Activated naive CD4-positive, alpha-beta T cell treated with anti-CD3 and anti-CD28 coated beads for 36 hours (primary cell): ENCODE measurements around the gene HMGB4. TPM values are rescaled to one million over a fixed set of nuclear protein-coding genes. Genes with fewer than 3 reads are reported as not detected.

Experiments used
- CTCF ChIA-PET: fragments of 350-600 bp; sonication (Branson Sonifier 250); formaldehyde crosslinking; loops from one replicate; lab custom pipeline; 2021; ENCODE audit warnings: antibody characterized with exemption; lab: Charles Lee
- DNase-seq: peaks from one replicate; pipeline ENCODE4 v3.0.0-alpha.2; 2020
- H3K27ac Mint-ChIP-seq: one replicate; pipeline ENCODE4 v1.8.0; 2021; ENCODE audit warnings: mild to moderate bottlenecking, mixed read lengths
- H3K27me3 Mint-ChIP-seq: one replicate; pipeline ENCODE4 v1.8.0; 2021; ENCODE audit warnings: low read depth, mixed read lengths
- H3K36me3 Mint-ChIP-seq: one replicate; pipeline ENCODE4 v1.8.0; 2021; ENCODE audit warnings: low read depth, mixed read lengths
- H3K4me1 Mint-ChIP-seq: one replicate; pipeline ENCODE4 v1.8.0; 2021; ENCODE audit warnings: low read depth, mixed read lengths
- H3K4me3 Mint-ChIP-seq: one replicate; pipeline ENCODE4 v1.8.0; 2021; ENCODE audit warnings: mild to moderate bottlenecking, moderate library complexity, mixed read lengths
- H3K9me3 Mint-ChIP-seq: one replicate; pipeline ENCODE4 v1.8.0; 2021; ENCODE audit warnings: mixed read lengths
- intact Hi-C: fragments of 100-400 bp; cut with micrococcal nuclease; formaldehyde crosslinking; loops from one replicate; pipeline ENCODE4 v1.15.1; 2023
- total RNA-seq, 2 experiments: library from RNA; stranded (reverse); gene quantifications; one replicate each; pipeline ENCODE4 v1.2.3, GENCODE V29; 2021

The HMGB4 gene
- total RNA-seq, 2 experiments from 2014 or later = not detected

GRCh38 chr1:33850481-33850880, 13.4 kb upstream of the HMGB4 start:
- Mint-ChIP-seq H3K27me3 (peaks cover 11% of the 10 kb centered on the region), H3K9me3 (no peaks in the 10 kb centered on the region), H3K4me3 (no peak overlapping the region), H3K4me1 (no peaks in the 10 kb centered on the region), H3K27ac (no peak overlapping the region), H3K36me3 (no peaks in the 10 kb centered on the region)
- intact Hi-C loops = no loop called here
- DNase-seq = no peak
- CTCF ChIA-PET = no interaction called here

GRCh38 chr1:33852711-33853110, 11.2 kb upstream of the HMGB4 start:
- H3K9me3 Mint-ChIP-seq = no peaks in the 10 kb centered on the region
- H3K27me3 Mint-ChIP-seq = peaks cover 13% of the 10 kb centered on the region
- CTCF ChIA-PET = no interaction called here
- no peak for DNase-seq
- no peak overlapping the region for H3K4me3 Mint-ChIP-seq
- no peak overlapping the region for H3K27ac Mint-ChIP-seq
- H3K4me1 Mint-ChIP-seq = no peaks in the 10 kb centered on the region
- no peaks in the 10 kb centered on the region for H3K36me3 Mint-ChIP-seq
- intact Hi-C loops = no loop called here

GRCh38 chr1:33853431-33853830, 10.4 kb upstream of the HMGB4 start:
- DNase-seq = no peak
- Mint-ChIP-seq H3K27ac (no peak overlapping the region), H3K4me3 (no peak overlapping the region), H3K4me1 (no peaks in the 10 kb centered on the region), H3K36me3 (no peaks in the 10 kb centered on the region), H3K9me3 (no peaks in the 10 kb centered on the region), H3K27me3 (peaks cover 11% of the 10 kb centered on the region)
- CTCF ChIA-PET = interaction anchor here (0.7 kb wide), 1 partner anchor 219 kb away, joined by 3 read pairs; no protein-coding TSS in a partner anchor
- intact Hi-C loops = no loop called here

DNA sequence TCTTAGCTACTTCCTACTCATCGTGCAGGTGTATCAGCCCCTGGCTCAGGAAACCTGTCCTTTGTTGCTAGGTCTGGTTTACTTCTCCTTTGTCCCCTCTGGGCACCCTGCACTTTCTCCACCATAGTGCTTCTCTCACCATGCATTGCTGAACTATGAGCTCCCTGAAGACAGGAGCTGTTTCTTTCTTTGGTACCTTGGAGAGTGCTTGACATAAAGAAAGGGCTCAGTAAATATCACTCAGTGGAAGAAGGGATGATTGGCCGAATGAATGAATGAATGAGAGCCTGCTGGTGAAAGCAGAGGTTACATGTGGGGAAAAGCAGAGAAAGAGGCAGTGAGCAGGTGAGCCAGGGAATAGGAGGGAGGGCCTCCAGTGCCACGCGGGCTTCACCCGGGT, 9.8 kb upstream of the HMGB4 start:
- CTCF ChIA-PET = no interaction called here
- H3K36me3 Mint-ChIP-seq = no peaks in the 10 kb centered on the region
- H3K27me3 Mint-ChIP-seq = peaks cover 10% of the 10 kb centered on the region

GRCh38 chr1:33860671-33861070, 3.2 kb upstream of the HMGB4 start:
- CTCF ChIA-PET = no interaction called here
- no peaks in the 10 kb centered on the region for H3K4me1 Mint-ChIP-seq
- H3K27ac Mint-ChIP-seq = no peak overlapping the region
- no peak for DNase-seq
- peaks cover 19% of the 10 kb centered on the region for H3K27me3 Mint-ChIP-seq
- intact Hi-C loops = no loop called here
- H3K36me3 Mint-ChIP-seq = no peaks in the 10 kb centered on the region
- H3K9me3 Mint-ChIP-seq = no peaks in the 10 kb centered on the region
- no peak overlapping the region for H3K4me3 Mint-ChIP-seq

More for the DNA sequence above, 9.8 kb upstream of the HMGB4 start:
- no peaks in the 10 kb centered on the region for H3K4me1 Mint-ChIP-seq
- H3K27ac Mint-ChIP-seq = no peak overlapping the region
- H3K9me3 Mint-ChIP-seq = no peaks in the 10 kb centered on the region
- H3K4me3 Mint-ChIP-seq = no peak overlapping the region
- intact Hi-C loops = no loop called here
- no peak for DNase-seq

DNA sequence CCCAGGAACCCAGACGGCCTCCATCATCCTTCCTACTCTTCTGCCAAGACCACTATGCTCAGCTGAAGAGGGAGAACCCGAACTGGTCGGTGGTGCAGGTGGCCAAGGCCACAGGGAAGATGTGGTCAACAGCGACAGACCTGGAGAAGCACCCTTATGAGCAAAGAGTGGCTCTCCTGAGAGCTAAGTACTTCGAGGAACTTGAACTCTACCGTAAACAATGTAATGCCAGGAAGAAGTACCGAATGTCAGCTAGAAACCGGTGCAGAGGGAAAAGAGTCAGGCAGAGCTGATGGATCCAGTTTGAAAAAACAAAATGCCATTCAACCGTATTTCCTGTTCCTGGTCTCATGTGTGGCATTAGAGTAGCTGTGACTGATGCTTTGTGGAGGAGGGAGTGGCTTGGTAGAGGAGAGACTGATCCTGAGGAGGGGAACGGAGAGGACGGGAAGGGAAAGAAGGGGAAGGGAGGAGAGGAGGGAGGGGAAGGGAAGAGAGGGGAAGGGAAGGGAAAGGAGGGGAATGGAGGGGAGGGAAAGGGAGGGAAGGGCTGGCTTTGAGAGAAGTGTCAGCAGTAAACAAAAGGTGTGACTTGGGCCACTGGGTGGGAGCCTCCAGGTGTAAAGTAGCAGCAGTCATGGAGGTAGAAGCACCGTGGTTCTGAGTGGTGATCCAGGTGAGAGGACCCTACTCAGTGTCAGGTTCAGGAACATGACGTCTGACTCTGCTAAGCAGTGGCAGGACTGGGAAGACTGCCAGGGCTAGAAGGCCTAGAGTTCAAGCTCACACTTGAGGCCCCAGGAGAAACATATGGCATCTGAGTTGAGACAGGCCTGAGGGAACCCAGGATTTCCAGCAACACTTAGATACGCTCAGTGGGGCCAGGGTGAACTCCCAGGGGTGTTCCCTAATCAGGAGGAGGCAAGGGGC, 846 bp downstream of the HMGB4 start:
- CTCF ChIA-PET = no interaction called here
- DNase-seq = no peak
- no peak overlapping the region for H3K4me3 Mint-ChIP-seq
- H3K27me3 Mint-ChIP-seq = peaks cover 28% of the 10 kb centered on the region
- intact Hi-C loops = no loop called here
- H3K4me1 Mint-ChIP-seq = no peaks in the 10 kb centered on the region
- H3K36me3 Mint-ChIP-seq = no peaks in the 10 kb centered on the region
- H3K27ac Mint-ChIP-seq = no peak overlapping the region
- no peaks in the 10 kb centered on the region for H3K9me3 Mint-ChIP-seq

DNA sequence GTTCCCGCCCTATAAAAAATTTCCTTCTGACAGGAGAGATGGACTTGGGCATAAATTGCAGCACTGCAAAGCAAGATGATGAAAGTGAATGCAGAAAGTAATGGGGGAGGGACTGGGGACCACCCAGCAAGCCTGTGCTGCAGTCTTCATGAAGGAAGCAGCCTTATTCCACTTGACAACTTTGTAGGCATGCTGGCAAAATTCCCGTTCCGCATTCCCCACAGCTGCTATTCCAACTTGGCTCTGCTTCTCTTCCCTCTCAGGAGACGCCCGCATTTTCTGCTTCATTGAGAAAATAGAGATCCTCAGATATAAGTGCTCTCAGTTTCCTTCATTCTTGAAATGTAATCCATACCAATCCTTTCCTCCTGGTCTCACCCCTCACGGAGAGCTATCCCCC, 2.4 kb downstream of the HMGB4 start:
- no peaks in the 10 kb centered on the region for H3K36me3 Mint-ChIP-seq
- H3K4me3 Mint-ChIP-seq = no peak overlapping the region
- H3K27ac Mint-ChIP-seq = no peak overlapping the region
- intact Hi-C loops = no loop called here
- peaks cover 28% of the 10 kb centered on the region for H3K27me3 Mint-ChIP-seq
- no peaks in the 10 kb centered on the region for H3K4me1 Mint-ChIP-seq
- CTCF ChIA-PET = no interaction called here
- DNase-seq = no peak
- no peaks in the 10 kb centered on the region for H3K9me3 Mint-ChIP-seq

DNA sequence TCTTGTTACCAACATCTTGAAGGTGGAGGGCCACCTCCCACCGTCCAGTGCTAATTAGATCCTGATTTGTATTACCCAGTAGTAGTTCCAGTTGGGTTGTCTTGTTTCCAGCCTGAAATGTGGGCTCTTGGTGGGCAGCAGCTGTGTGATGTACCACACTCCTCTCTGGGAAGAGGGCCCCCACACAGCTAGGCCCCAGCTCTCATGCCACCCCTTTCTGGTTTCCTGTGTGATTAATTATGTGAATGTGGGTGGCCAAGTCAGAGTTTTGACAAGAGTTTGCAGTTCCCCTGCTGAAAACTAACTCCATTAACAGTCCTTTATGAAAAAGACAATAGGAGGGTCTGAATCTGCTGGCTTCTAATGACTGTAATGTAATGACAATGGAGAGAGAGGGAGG, 3.8 kb downstream of the HMGB4 start:
- Mint-ChIP-seq H3K4me3 (no peak overlapping the region), H3K4me1 (peaks cover 3% of the 10 kb centered on the region), H3K9me3 (peaks cover 1% of the 10 kb centered on the region), H3K27me3 (peaks cover 30% of the 10 kb centered on the region), H3K27ac (no peak overlapping the region), H3K36me3 (no peaks in the 10 kb centered on the region)
- intact Hi-C loops = no loop called here
- DNase-seq = no peak
- CTCF ChIA-PET = no interaction called here

- H3K4me1 Mint-ChIP-seq = peaks cover 4% of the 10 kb centered on the region
- DNase-seq = no peak
- no peak overlapping the region for H3K4me3 Mint-ChIP-seq
- peaks cover 15% of the 10 kb centered on the region for H3K27me3 Mint-ChIP-seq
- no peaks in the 10 kb centered on the region for H3K36me3 Mint-ChIP-seq
- H3K9me3 Mint-ChIP-seq = peaks cover 1% of the 10 kb centered on the region
- H3K27ac Mint-ChIP-seq = no peak overlapping the region
- CTCF ChIA-PET = interaction anchor here (0.7 to 1.5 kb wide), 2 partner anchors 10 to 138 kb away, joined by 3 to 4 read pairs; no protein-coding TSS in a partner anchor
- intact Hi-C loops = no loop called here
Observed at GRCh38 chr1:33872275-33872674, 8.4 kb downstream of the HMGB4 start.

- Mint-ChIP-seq H3K27ac (no peak overlapping the region), H3K27me3 (peaks cover 16% of the 10 kb centered on the region), H3K4me3 (no peak overlapping the region), H3K4me1 (peaks cover 4% of the 10 kb centered on the region), H3K36me3 (no peaks in the 10 kb centered on the region), H3K9me3 (peaks cover 1% of the 10 kb centered on the region)
- no peak for DNase-seq
- CTCF ChIA-PET = interaction anchor here (0.7 to 1.5 kb wide), 2 partner anchors 10 to 139 kb away, joined by 3 to 4 read pairs; no protein-coding TSS in a partner anchor
- intact Hi-C loops = no loop called here
Observed at GRCh38 chr1:33872683-33873082, 8.8 kb downstream of the HMGB4 start.

DNA sequence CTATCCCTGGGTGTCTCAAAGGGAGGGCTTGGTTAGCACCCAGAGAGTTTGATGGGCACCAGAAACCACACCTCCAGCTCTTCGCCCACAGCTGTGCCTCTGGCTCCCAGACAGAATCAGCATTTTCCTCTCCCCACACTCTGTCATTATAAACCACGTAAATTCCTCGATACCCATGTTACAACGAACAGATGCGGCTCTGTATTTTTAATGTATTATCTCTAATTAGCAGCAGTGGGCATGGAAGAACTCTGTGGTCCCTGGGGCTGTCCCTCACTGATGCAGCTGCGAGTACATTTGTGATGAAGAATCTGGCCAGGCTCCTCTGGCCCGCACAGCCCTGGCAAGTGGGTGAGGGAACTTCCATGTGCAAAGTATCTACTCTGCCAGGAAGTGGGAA, 10.8 kb downstream of the HMGB4 start:
- Mint-ChIP-seq H3K27me3 (peaks cover 21% of the 10 kb centered on the region), H3K36me3 (no peaks in the 10 kb centered on the region), H3K4me3 (no peak overlapping the region), H3K27ac (no peak overlapping the region), H3K9me3 (peaks cover 1% of the 10 kb centered on the region), H3K4me1 (peaks cover 4% of the 10 kb centered on the region)
- DNase-seq = no peak
- intact Hi-C loops = no loop called here
- CTCF ChIA-PET = no interaction called here

DNA sequence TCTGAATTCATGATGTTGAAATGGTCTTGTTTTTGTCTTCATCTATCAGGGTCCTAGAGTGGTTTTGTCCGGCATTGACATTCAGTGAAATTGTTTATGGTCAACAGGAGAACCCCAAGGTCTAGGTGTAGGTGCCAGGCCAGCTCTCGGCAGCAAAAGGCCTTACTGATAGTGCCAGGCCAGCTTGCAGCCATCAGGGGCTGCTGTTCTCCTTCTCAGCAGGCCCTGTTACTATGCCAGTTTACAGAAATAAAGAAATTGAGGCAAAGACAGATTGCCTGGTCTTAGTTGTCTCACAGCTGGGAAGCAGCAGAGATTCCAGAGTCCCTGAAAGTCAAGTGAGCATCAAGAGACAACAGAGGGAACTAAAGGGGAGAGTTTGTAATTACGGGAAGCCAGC, 12.0 kb downstream of the HMGB4 start:
- Mint-ChIP-seq H3K4me3 (no peak overlapping the region), H3K9me3 (peaks cover 1% of the 10 kb centered on the region), H3K36me3 (no peaks in the 10 kb centered on the region), H3K27ac (no peak overlapping the region), H3K27me3 (peaks cover 29% of the 10 kb centered on the region), H3K4me1 (peaks cover 4% of the 10 kb centered on the region)
- intact Hi-C loops = no loop called here
- CTCF ChIA-PET = no interaction called here
- no peak for DNase-seq
